Measurements from ENCODE around the gene PODXL2. TPM values are rescaled to one million over a fixed set of nuclear protein-coding genes. Genes with fewer than 3 reads are reported as not detected.
"Not testable (repeated sequence)": the region's sequence is repeated elsewhere in the genome, so short reads cannot be mapped to it uniquely, and the experiment has no call there.

The PODXL2 gene
- total RNA-seq, 1 donor from 2014 or later = 2.2 TPM

GRCh38 chr3:127600749-127601456, 28.1 kb upstream of the PODXL2 start:
- intact Hi-C loops (cut with DNase I) = no loop called here
- DNase-seq (ENCODE audit: low spot score) = no peak

DNA sequence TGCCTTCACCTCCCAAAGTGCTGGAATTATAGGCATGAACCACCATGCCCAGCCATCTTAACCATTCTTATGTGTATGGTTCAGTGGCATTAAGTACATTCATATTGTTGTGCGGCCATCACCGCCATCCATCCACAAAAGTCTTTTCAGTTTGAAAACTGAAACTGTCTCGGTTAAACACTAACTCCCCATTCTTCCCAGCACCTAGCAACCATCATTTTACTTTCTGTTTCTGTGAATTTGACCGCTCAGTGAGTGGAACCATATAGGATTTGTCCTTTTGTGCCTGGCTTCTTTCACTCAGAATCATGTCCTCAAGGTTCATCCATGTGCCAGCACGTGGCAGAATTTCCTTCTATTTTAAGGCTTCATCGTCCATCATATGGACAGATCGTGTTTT, 24.9 kb upstream of the PODXL2 start:
- intact Hi-C loops (cut with DNase I) = no loop called here

DNA sequence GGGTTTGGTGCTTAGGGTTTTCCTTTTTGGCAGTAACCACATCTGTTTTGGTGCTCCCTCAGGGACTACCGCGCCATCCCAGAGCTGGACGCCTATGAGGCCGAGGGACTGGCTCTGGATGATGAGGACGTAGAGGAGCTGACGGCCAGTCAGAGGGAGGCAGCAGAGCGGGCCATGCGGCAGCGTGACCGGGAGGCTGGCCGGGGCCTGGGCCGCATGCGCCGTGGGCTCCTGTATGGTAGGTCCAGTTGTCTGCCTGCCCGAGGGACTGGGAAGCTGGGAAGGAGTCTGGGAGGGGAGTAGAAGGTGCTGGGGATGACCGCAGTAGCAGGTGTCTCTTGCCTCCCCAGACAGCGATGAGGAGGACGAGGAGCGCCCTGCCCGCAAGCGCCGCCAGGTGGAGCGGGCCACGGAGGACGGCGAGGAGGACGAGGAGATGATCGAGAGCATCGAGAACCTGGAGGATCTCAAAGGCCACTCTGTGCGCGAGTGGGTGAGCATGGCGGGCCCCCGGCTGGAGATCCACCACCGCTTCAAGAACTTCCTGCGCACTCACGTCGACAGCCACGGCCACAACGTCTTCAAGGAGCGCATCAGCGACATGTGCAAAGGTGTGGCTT, 24.3 kb upstream of the PODXL2 start:
- DNase-seq (ENCODE audit: low spot score) = no peak
- intact Hi-C loops (cut with DNase I) = no loop called here

More for the DNA sequence above, 24.9 kb upstream of the PODXL2 start:
- no peak for DNase-seq (ENCODE audit: low spot score)

DNA sequence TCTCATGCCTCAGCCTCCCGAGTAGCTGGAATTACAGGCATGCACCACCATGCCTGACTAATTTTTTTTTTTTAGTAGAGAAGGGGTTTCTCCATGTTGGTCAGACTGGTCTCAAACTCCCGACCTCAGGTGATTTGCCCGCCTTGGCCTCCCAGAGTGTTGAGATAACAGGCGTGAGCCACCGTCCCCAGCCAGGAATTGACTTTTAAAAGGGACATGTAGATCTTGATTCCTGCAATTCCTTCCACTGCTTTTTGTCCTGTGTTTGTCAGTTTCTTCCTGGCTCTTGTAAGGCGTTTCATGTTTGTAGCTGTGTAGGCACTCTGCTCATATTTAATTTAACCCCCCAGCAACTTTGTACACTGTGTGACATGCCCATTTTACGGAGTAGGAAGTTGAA, 23.4 kb upstream of the PODXL2 start:
- intact Hi-C loops (cut with DNase I); DNase-seq (ENCODE audit: low spot score): not testable (repeated sequence)

- DNase-seq (ENCODE audit: low spot score) = no peak
- intact Hi-C loops (cut with DNase I) = loop anchor here (2.0 kb wide), 1 partner anchor 67 kb away; the partner anchor contains the start of gene ABTB1
Measured at GRCh38 chr3:127606086-127606805, 22.7 kb upstream of the PODXL2 start.

DNA sequence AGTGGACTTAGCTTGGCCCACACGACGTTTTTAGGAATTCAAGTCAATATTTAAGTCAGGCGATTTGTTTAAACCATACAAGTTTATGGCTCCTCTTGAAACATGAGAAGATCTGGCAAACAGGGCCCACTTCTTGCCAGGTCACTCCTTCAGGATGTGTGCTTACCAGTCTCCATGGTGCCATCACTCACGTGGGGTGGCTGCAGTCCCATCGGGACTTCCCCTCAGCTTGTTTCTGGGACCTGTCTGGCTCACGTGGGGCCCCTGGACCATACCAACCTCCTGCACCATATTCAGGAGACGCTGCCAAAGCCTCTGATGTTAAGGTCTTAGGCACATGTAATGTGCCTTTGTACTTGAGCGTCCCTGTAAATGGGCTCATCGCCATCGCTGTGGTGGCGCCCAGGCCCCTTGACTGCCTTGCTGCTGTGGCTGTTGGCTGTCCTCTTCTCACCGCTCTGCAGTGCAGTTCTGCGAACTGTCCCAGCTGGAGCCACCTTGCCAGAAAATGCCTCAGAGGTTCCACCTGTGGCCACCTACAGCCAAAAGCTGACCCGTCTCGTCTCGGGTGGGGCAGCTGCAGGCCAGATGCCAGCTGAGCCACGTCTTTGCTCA, 21.9 kb upstream of the PODXL2 start:
- DNase-seq (ENCODE audit: low spot score) = no peak
- intact Hi-C loops (cut with DNase I) = loop anchor here (2.0 kb wide), 1 partner anchor 66 kb away; the partner anchor contains the start of gene ABTB1

- intact Hi-C loops (cut with DNase I) = loop anchor here (2.0 kb wide), 1 partner anchor 65 kb away; the partner anchor contains the start of gene ABTB1
- DNase-seq (ENCODE audit: low spot score) = peak; percentile 74
Measured at GRCh38 chr3:127607675-127608361, 21.2 kb upstream of the PODXL2 start.

GRCh38 chr3:127608362-127608718, 20.6 kb upstream of the PODXL2 start:
- DNase-seq (ENCODE audit: low spot score) = peak; percentile 83
- intact Hi-C loops (cut with DNase I) = no loop called here

DNA sequence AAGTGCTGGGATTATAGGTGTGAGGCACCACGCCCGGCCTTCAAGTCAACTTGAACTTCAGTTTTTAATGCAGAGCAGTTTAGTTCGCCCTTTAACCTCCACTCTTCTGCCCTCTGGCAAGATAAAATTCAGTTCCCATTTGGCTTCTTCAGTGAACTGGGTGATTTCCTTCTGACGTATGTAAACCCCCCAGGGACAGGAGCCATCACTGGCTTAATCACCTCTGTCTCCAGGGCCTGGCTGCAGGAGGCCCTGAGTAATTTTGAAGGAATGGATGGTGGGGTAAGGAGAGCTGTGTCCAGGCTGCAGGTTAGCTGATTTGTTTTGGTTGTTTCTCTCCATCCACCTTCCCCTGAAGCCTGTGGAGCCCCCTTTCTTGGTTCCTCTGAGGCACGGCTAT, 18.9 kb upstream of the PODXL2 start:
- DNase-seq (ENCODE audit: low spot score) = peak; percentile 14
- intact Hi-C loops (cut with DNase I) = no loop called here

DNA sequence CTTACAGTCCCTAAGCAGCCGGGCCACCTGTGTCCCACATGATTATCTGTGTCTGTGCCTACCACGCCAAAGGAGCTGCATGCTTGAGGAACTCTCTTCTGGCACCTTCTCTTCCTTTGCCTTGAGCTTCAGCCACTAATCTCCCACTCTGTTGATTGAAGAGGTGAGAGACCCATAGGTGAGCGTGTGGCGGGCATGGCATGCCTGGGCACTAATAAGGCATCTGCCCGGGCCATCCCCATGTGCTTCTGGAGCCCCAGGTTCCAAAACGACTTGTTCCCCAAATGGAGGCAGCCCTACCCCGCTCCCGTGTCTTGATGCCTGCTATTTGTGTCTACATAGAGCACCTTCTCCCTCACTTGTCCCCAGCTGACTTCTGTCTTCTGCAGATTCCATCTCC, 17.7 kb upstream of the PODXL2 start:
- peak; percentile 50 for DNase-seq (ENCODE audit: low spot score)
- intact Hi-C loops (cut with DNase I) = no loop called here

GRCh38 chr3:127612966-127613365, 16.0 kb upstream of the PODXL2 start:
- peak; percentile 29 for DNase-seq (ENCODE audit: low spot score)
- intact Hi-C loops (cut with DNase I) = no loop called here

DNA sequence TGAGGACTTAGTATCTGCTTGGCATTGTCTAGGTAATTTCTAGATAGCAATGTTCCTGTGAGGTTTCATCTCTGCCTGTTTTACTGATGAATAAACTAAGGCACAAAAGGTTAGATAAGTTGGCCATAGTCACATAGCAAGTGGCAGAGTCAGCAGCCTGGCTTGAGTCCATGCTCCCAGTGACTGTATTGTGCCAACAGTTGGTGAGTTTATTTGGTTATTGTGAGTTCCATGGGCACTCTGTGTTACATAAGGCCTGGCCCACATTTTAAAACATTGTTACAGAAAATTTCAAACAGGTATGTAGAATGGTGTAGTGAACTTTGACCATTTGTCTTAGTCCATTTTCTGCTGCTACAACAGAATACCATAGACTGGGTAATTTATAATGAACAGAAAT, 15.6 kb upstream of the PODXL2 start:
- peak; percentile 38 for DNase-seq (ENCODE audit: low spot score)
- intact Hi-C loops (cut with DNase I) = no loop called here

GRCh38 chr3:127614928-127615589, 13.9 kb upstream of the PODXL2 start:
- intact Hi-C loops (cut with DNase I) = no loop called here
- no peak for DNase-seq (ENCODE audit: low spot score)

DNA sequence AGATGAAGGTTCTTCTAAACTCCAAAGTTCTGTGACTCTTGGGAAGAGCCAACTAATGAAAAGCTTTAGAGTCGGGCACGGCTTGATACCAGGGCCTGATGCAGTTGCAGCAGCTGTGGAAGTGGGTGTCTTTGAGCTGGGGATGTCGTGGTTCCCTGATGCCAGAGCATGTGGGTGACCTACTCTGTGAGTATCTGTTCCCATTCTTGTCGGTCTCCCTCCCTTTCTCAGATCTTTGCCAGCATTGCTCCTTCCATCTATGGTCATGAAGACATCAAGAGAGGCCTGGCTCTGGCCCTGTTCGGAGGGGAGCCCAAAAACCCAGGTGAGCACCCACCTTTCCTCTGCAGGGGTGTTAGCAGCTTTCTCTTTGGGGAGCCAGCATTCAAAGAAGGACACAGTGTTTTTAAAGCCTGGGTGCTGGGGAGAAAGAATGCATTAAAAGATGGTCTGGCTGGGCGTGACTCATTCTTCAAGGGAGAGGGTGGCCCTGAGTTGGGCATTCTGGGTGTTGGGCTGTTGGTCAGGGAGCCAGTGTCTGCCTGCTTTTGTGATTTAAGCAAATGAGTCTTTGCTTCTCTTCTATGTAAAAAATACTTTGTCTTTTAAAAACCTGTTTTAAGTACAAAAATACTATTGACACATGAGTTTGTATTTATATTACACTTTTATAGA, 13.2 kb upstream of the PODXL2 start:
- intact Hi-C loops (cut with DNase I) = no loop called here
- peak; percentile 22 for DNase-seq (ENCODE audit: low spot score)

- DNase-seq (ENCODE audit: low spot score) = no peak
- intact Hi-C loops (cut with DNase I) = no loop called here
Measured at GRCh38 chr3:127616836-127617605, 12.0 kb upstream of the PODXL2 start.

GRCh38 chr3:127618891-127619290, 10.1 kb upstream of the PODXL2 start:
- DNase-seq (ENCODE audit: low spot score) = no peak
- intact Hi-C loops (cut with DNase I) = no loop called here

- peak; percentile 63 for DNase-seq (ENCODE audit: low spot score)
- intact Hi-C loops (cut with DNase I) = no loop called here
Measured at GRCh38 chr3:127620637-127621375, 8.2 kb upstream of the PODXL2 start.

Data from cardiac septum (tissue), 1 donor.